Measurements from ENCODE around the gene CHRNA9.

Gene CHRNA9

DNA sequence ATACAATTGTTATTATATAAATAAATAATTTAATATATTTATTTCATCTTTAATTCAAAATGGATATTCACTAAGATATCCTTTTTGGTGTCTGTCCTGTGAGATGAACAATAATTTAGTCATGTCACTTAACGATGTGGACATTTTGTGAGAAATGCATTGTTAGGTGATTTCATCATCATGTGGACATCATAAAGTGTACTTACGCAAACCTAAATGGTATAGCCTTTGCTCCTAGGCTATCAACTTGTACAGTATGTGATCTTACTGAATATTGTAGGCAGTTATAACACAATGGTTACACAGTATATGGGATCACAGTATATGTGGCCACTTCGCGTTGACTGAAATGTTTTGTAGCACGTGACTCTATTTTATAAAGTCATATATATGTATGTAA is 20.2 kb upstream of the CHRNA9 start:
- TF ChIP-seq TAF1 (IDR thresholded peaks at IDR 0.05; ENCODE audit: low read depth) (no peak), RAD21 (IDR thresholded peaks at IDR 0.05; ENCODE audit: low read depth) (no peak), TEAD4 (IDR thresholded peaks at IDR 0.05) (no peak), NFIC (IDR thresholded peaks at IDR 0.05) (no peak), CREB1 (IDR thresholded peaks at IDR 0.05; ENCODE audit: low read depth) (no peak), YY1 (IDR thresholded peaks at IDR 0.05; ENCODE audit: low read depth) (no peak), TCF12 (IDR thresholded peaks at IDR 0.05; ENCODE audit: low read depth) (no peak), FOXM1 (IDR thresholded peaks at IDR 0.05; ENCODE audit: borderline replicate concordance, low read depth) (no peak), ZBTB7A (IDR thresholded peaks at IDR 0.05; ENCODE audit: low read depth) (no peak), CEBPB (IDR thresholded peaks at IDR 0.05) (no peak)
- TF ChIP-seq, protein P1, sequence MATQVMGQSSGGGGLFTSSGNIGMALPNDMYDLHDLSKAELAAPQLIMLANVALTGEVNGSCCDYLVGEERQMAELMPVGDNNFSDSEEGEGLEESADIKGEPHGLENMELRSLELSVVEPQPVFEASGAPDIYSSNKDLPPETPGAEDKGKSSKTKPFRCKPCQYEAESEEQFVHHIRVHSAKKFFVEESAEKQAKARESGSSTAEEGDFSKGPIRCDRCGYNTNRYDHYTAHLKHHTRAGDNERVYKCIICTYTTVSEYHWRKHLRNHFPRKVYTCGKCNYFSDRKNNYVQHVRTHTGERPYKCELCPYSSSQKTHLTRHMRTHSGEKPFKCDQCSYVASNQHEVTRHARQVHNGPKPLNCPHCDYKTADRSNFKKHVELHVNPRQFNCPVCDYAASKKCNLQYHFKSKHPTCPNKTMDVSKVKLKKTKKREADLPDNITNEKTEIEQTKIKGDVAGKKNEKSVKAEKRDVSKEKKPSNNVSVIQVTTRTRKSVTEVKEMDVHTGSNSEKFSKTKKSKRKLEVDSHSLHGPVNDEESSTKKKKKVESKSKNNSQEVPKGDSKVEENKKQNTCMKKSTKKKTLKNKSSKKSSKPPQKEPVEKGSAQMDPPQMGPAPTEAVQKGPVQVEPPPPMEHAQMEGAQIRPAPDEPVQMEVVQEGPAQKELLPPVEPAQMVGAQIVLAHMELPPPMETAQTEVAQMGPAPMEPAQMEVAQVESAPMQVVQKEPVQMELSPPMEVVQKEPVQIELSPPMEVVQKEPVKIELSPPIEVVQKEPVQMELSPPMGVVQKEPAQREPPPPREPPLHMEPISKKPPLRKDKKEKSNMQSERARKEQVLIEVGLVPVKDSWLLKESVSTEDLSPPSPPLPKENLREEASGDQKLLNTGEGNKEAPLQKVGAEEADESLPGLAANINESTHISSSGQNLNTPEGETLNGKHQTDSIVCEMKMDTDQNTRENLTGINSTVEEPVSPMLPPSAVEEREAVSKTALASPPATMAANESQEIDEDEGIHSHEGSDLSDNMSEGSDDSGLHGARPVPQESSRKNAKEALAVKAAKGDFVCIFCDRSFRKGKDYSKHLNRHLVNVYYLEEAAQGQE (IDR thresholded peaks at IDR 0.05; ENCODE audit: low read depth) = no peak
- TF ChIP-seq, protein P2, sequence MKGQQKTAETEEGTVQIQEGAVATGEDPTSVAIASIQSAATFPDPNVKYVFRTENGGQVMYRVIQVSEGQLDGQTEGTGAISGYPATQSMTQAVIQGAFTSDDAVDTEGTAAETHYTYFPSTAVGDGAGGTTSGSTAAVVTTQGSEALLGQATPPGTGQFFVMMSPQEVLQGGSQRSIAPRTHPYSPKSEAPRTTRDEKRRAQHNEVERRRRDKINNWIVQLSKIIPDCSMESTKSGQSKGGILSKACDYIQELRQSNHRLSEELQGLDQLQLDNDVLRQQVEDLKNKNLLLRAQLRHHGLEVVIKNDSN (IDR thresholded peaks at IDR 0.05) = no peak

DNA sequence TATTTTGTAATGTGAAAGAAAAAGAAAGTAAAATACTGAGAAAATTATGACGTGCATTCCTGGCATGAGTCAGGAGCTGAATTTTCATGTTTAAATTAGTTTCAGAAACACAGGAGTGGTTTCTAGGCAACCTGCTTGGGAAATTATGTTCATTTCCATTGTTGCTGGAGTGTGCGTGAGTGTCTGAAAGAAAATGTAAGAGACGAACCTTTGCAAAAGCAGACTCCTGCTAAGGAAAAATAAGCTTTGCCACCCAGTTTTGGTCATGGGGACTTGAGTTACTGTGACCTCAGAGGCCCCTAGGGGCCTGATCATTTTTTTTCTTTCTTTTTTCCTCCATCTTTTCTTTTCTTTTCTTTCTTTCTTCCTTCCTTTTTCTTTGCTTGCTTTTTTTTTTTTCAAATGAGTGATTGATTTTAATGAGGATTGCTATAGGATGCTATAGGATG is 18.8 kb upstream of the CHRNA9 start:
- TF ChIP-seq, protein P1 (IDR thresholded peaks at IDR 0.05; ENCODE audit: low read depth) = no peak
- TF ChIP-seq EGR1 (IDR thresholded peaks at IDR 0.05) (no peak), TEAD4 (IDR thresholded peaks at IDR 0.05) (no peak), NFIC (IDR thresholded peaks at IDR 0.05) (no peak), TAF1 (IDR thresholded peaks at IDR 0.05; ENCODE audit: low read depth) (no peak), CEBPB (IDR thresholded peaks at IDR 0.05) (no peak), RAD21 (IDR thresholded peaks at IDR 0.05; ENCODE audit: low read depth) (no peak), TCF12 (IDR thresholded peaks at IDR 0.05; ENCODE audit: low read depth) (no peak), FOXM1 (IDR thresholded peaks at IDR 0.05; ENCODE audit: borderline replicate concordance, low read depth) (no peak), ZBTB7A (IDR thresholded peaks at IDR 0.05; ENCODE audit: low read depth) (no peak), EP300 (IDR thresholded peaks at IDR 0.05; ENCODE audit: borderline replicate concordance) (no peak), YY1 (IDR thresholded peaks at IDR 0.05; ENCODE audit: low read depth) (no peak), CREB1 (IDR thresholded peaks at IDR 0.05; ENCODE audit: low read depth) (no peak)
- TF ChIP-seq, protein P3, sequence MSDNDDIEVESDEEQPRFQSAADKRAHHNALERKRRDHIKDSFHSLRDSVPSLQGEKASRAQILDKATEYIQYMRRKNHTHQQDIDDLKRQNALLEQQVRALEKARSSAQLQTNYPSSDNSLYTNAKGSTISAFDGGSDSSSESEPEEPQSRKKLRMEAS (IDR thresholded peaks at IDR 0.05) = no peak
- TF ChIP-seq, protein P2 (IDR thresholded peaks at IDR 0.05) = no peak

DNA sequence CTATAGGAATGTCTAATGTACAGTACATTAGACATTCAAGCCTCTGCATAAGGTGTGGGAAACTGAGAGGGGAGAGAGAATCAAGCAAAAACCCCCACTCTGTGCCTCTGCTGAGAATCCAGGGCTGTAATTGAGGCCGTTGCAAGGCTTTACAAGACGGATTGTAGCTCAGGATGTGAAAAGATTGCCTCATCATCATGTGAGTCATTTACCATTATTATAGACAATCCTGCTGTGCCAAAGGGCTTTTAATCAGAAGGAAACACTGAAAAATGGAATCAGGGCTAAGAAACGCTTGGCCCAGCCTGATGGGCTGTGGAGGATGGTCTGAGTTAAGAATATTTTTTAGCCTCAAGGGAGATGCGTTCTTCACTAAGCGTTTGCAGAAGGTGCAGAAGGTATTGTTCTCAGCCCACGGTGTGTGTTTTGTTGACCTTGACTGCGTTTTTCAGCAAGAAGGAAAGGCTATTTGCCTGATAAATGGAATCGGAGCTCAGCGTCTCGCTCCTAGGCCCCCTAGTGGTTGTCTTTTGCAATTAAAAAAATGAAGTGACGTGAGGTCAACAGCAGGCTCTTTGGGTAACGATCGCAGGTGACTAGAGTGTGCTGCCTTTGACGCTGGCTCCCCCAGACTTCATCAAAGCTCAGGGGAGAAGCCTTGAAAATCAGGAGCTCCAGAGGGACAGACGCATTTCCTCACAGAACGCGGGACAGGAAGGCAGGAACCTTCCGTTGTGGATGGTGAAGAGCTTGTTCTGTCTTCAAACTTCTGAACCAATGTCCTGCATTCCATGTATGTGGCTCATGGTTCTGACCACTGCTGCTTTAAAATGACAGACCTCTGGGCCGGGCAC is 18.1 kb upstream of the CHRNA9 start:
- TF ChIP-seq EGR1 (IDR thresholded peaks at IDR 0.05) = no peak
- TF ChIP-seq CREB1 (IDR thresholded peaks at IDR 0.05; ENCODE audit: low read depth) = no peak
- TF ChIP-seq, protein P3 (IDR thresholded peaks at IDR 0.05) = peak; percentile 61
- no peak for TF ChIP-seq NFIC (IDR thresholded peaks at IDR 0.05)
- TF ChIP-seq TCF12 (IDR thresholded peaks at IDR 0.05; ENCODE audit: low read depth) = no peak
- peak; percentile 70 for TF ChIP-seq RAD21 (IDR thresholded peaks at IDR 0.05; ENCODE audit: low read depth)
- no peak for TF ChIP-seq FOXM1 (IDR thresholded peaks at IDR 0.05; ENCODE audit: borderline replicate concordance, low read depth)
- TF ChIP-seq YY1 (IDR thresholded peaks at IDR 0.05; ENCODE audit: low read depth) = no peak
- TF ChIP-seq CEBPB (IDR thresholded peaks at IDR 0.05) = peak; percentile 74
- no peak for TF ChIP-seq TAF1 (IDR thresholded peaks at IDR 0.05; ENCODE audit: low read depth)
- TF ChIP-seq TEAD4 (IDR thresholded peaks at IDR 0.05) = no peak
- TF ChIP-seq, protein P1 (IDR thresholded peaks at IDR 0.05; ENCODE audit: low read depth) = no peak
- TF ChIP-seq ZBTB7A (IDR thresholded peaks at IDR 0.05; ENCODE audit: low read depth) = no peak
- TF ChIP-seq, protein P2 (IDR thresholded peaks at IDR 0.05) = no peak
- TF ChIP-seq EP300 (IDR thresholded peaks at IDR 0.05; ENCODE audit: borderline replicate concordance) = no peak

Measured in Ishikawa (cell line).